Measurements from ENCODE around the gene TNRC6B. TPM values are rescaled to one million over a fixed set of nuclear protein-coding genes. Genes with fewer than 3 reads are reported as not detected.

TNRC6B gene
- total and polyA plus RNA-seq, 4 donors = 6.2 to 70.4 (median 26.5) TPM

- ATAC-seq (ENCODE audit: insufficient read depth, low FRiP score) = no peak
- Histone ChIP-seq H3K4me3 (no peak overlapping the region), H3K27ac (ENCODE audit: low read depth in 1 of 2, low read length in 1 of 2) (no peak overlapping the region), H3K9ac (ENCODE audit: insufficient read depth in 1 of 2, low read length in 2 of 2) (no peak overlapping the region), H3K9me3 (ENCODE audit: control insufficient read depth in 4 of 4, insufficient read depth in 3 of 4, low read length in 3 of 4) (no peaks in the 10 kb centered on the region), H3K4me1 (ENCODE audit: control insufficient read depth in 5 of 5, insufficient read depth in 5 of 5, low read length in 5 of 5) (no peaks in the 10 kb centered on the region), H3K27me3 (ENCODE audit: control insufficient read depth in 3 of 3, insufficient read depth in 3 of 3, low read length in 2 of 3) (no peaks in the 10 kb centered on the region), H3K36me3 (ENCODE audit: control insufficient read depth in 4 of 4, insufficient read depth in 4 of 4, low read length in 4 of 4) (peaks cover 51 to 82% (median 72%) of the 10 kb centered on the region in 4 donors)
- no peak for DNase-seq
- WGBS, 2 donors = 94 to 97% methylated on average over 3 of the region's 3 CpGs
- TF ChIP-seq, protein P1, sequence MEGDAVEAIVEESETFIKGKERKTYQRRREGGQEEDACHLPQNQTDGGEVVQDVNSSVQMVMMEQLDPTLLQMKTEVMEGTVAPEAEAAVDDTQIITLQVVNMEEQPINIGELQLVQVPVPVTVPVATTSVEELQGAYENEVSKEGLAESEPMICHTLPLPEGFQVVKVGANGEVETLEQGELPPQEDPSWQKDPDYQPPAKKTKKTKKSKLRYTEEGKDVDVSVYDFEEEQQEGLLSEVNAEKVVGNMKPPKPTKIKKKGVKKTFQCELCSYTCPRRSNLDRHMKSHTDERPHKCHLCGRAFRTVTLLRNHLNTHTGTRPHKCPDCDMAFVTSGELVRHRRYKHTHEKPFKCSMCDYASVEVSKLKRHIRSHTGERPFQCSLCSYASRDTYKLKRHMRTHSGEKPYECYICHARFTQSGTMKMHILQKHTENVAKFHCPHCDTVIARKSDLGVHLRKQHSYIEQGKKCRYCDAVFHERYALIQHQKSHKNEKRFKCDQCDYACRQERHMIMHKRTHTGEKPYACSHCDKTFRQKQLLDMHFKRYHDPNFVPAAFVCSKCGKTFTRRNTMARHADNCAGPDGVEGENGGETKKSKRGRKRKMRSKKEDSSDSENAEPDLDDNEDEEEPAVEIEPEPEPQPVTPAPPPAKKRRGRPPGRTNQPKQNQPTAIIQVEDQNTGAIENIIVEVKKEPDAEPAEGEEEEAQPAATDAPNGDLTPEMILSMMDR (IDR thresholded peaks at IDR 0.05; ENCODE audit: control extremely low read depth, extremely low read depth) = no peak
Observed at GRCh38 chr22:40363059-40363458, 185.3 kb downstream of the TNRC6B start.

DNA sequence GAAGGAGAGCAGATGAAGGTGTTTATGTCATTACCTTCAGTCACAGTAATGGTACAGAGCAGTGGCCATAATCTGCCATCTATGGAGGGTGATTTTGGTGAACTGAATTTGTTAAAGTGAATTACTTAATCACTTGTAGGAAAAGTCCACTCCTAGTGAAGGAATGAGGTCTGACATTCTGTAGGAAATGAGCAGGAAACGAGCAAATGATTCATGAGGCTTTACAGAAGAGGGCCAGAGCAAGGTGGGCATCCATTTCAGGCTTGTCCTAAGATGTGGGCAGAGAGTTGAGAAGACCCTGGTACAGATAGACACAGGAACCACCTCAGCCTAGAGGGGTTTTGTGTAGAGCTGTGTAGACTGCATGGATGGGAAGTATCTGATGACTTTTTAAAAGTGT, 186.7 kb downstream of the TNRC6B start:
- Histone ChIP-seq H3K27me3 (ENCODE audit: control insufficient read depth in 3 of 3, insufficient read depth in 3 of 3, low read length in 2 of 3) (no peaks in the 10 kb centered on the region), H3K4me1 (ENCODE audit: control insufficient read depth in 5 of 5, insufficient read depth in 5 of 5, low read length in 5 of 5) (no peaks in the 10 kb centered on the region), H3K27ac (ENCODE audit: low read depth in 1 of 2, low read length in 1 of 2) (no peak overlapping the region), H3K9ac (ENCODE audit: insufficient read depth in 1 of 2, low read length in 2 of 2) (no peak overlapping the region), H3K9me3 (ENCODE audit: control insufficient read depth in 4 of 4, insufficient read depth in 3 of 4, low read length in 3 of 4) (no peaks in the 10 kb centered on the region), H3K4me3 (no peak overlapping the region), H3K36me3 (ENCODE audit: control insufficient read depth in 4 of 4, insufficient read depth in 4 of 4, low read length in 4 of 4) (peaks cover 49 to 71% (median 63%) of the 10 kb centered on the region in 4 donors)
- WGBS, 2 donors = 76 to 84% methylated on average over 1 of the region's 1 CpG
- TF ChIP-seq, protein P1 (IDR thresholded peaks at IDR 0.05; ENCODE audit: control extremely low read depth, extremely low read depth) = no peak
- no peak for DNase-seq
- no peak for ATAC-seq (ENCODE audit: insufficient read depth, low FRiP score)

DNA sequence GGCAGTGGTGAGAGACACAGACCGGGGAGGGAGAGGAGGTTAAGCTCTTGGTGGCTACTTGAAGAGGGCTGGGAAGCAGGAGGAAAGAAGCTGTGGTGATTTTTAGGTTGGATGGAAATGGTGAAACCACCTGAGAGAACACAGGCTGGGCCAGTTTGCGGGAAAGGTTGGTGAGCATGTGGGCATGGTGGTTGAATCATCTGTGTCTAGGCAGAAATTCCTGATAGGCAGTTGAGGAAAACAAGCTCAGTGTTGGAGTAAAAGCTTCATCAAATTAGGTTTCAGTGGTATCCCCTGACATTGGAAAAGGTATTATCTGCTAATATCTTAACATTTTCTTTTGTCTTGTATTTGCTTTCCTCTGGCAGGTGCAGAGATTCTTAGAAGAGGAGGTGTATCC, 188.3 kb downstream of the TNRC6B start:
- Histone ChIP-seq H3K9ac (ENCODE audit: insufficient read depth in 1 of 2, low read length in 2 of 2) (no peak overlapping the region), H3K36me3 (ENCODE audit: control insufficient read depth in 4 of 4, insufficient read depth in 4 of 4, low read length in 4 of 4) (peaks cover 41 to 57% (median 50%) of the 10 kb centered on the region in 4 donors), H3K4me3 (no peak overlapping the region), H3K27me3 (ENCODE audit: control insufficient read depth in 3 of 3, insufficient read depth in 3 of 3, low read length in 2 of 3) (no peaks in the 10 kb centered on the region), H3K9me3 (ENCODE audit: control insufficient read depth in 4 of 4, insufficient read depth in 3 of 4, low read length in 3 of 4) (no peaks in the 10 kb centered on the region), H3K27ac (ENCODE audit: low read depth in 1 of 2, low read length in 1 of 2) (no peak overlapping the region), H3K4me1 (ENCODE audit: control insufficient read depth in 5 of 5, insufficient read depth in 5 of 5, low read length in 5 of 5) (no peaks in the 10 kb centered on the region)
- DNase-seq (no peak), ATAC-seq (ENCODE audit: insufficient read depth, low FRiP score) (no peak)
- WGBS, 2 donors = 95 to 96% methylated on average over 2 of the region's 2 CpGs
- TF ChIP-seq, protein P1 (IDR thresholded peaks at IDR 0.05; ENCODE audit: control extremely low read depth, extremely low read depth) = no peak

DNA sequence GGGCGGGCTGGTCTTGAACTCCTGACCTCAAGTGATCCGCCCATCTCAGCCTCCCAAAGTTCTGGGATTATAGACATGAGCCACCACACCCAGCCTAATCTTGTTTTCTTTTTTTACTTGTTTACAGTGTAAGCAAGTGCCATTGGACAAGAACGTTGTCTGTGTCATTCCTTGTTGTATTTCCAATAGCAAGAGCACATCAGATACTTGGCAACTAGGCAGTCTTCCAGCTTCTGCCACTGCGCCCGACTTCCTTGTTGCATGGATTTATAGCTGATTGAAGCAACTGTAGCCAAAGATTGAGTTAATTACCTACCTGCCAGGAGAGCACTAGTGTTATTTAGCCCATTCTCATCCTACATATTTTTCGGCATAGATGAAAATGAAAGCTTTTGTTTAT, 189.6 kb downstream of the TNRC6B start:
- peaks cover 0 to 2% (median 0%) of the 10 kb centered on the region in 5 donors for H3K4me1 ChIP-seq (ENCODE audit: control insufficient read depth in 5 of 5, insufficient read depth in 5 of 5, low read length in 5 of 5)
- H3K9ac ChIP-seq (ENCODE audit: insufficient read depth in 1 of 2, low read length in 2 of 2) = no peak overlapping the region
- peaks cover 29 to 44% (median 38%) of the 10 kb centered on the region in 4 donors for H3K36me3 ChIP-seq (ENCODE audit: control insufficient read depth in 4 of 4, insufficient read depth in 4 of 4, low read length in 4 of 4)
- 80 to 90% methylated on average over 6 of the region's 6 CpGs for WGBS, 2 donors
- no peak for DNase-seq
- no peaks in the 10 kb centered on the region for H3K9me3 ChIP-seq (ENCODE audit: control insufficient read depth in 4 of 4, insufficient read depth in 3 of 4, low read length in 3 of 4)
- H3K27me3 ChIP-seq (ENCODE audit: control insufficient read depth in 3 of 3, insufficient read depth in 3 of 3, low read length in 2 of 3) = no peaks in the 10 kb centered on the region
- no peak overlapping the region for H3K4me3 ChIP-seq
- TF ChIP-seq, protein P1 (IDR thresholded peaks at IDR 0.05; ENCODE audit: control extremely low read depth, extremely low read depth) = no peak
- H3K27ac ChIP-seq (ENCODE audit: low read depth in 1 of 2, low read length in 1 of 2) = no peak overlapping the region
- no peak for ATAC-seq (ENCODE audit: insufficient read depth, low FRiP score)

Data from lung (tissue), 12 donors.